Bone marrow (tissue), 2 donors: Measurements from ENCODE around the gene CKAP4.
A peak's percentile ranks its signal among the peaks of the same experiment; 100 is the strongest.
"Not testable (repeated sequence)": the region's sequence is repeated elsewhere in the genome, so short reads cannot be mapped to it uniquely, and the experiment has no call there.

Experiments
- DNase-seq, 2 donors: peaks; one replicate each; lab custom pipeline; 2025; lab: John Stamatoyannopoulos, UW

CKAP4 gene, protein sequence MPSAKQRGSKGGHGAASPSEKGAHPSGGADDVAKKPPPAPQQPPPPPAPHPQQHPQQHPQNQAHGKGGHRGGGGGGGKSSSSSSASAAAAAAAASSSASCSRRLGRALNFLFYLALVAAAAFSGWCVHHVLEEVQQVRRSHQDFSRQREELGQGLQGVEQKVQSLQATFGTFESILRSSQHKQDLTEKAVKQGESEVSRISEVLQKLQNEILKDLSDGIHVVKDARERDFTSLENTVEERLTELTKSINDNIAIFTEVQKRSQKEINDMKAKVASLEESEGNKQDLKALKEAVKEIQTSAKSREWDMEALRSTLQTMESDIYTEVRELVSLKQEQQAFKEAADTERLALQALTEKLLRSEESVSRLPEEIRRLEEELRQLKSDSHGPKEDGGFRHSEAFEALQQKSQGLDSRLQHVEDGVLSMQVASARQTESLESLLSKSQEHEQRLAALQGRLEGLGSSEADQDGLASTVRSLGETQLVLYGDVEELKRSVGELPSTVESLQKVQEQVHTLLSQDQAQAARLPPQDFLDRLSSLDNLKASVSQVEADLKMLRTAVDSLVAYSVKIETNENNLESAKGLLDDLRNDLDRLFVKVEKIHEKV

DNA sequence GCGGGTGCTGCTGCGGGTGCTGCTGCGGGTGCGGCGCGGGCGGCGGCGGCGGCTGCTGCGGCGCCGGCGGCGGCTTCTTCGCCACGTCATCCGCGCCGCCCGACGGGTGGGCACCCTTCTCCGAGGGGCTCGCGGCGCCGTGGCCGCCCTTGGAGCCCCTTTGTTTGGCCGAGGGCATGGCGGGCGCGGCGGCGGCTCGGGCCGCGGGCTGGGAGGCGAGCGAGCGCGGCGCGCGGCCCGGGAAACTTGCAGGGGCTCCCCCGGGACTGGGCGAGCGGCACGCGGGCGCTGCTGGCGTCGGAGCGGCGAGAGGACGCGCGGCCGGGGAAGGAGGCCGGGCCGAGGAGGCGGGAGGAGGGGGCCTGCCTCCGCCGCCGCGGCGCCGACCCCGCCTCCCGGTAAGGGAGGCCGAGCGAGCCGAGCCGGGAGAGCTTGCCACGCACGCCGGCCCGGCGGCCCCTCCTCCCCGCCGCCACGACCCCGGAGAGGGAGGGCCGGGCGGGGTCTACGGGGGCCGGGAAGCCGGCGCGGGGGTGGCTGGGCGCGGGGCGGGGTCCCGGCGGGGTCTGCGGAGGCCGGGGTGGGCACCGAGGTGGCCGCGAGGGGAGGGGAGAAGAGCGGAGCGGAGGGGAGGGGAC lies at the start of gene CKAP4:
Gene CKAP4, minus strand, starts transcription at position 347 of the 638 bp plus-strand sequence. Its CDS starts 169 bp downstream, at position 178.
- DNase-seq: no peak

DNA sequence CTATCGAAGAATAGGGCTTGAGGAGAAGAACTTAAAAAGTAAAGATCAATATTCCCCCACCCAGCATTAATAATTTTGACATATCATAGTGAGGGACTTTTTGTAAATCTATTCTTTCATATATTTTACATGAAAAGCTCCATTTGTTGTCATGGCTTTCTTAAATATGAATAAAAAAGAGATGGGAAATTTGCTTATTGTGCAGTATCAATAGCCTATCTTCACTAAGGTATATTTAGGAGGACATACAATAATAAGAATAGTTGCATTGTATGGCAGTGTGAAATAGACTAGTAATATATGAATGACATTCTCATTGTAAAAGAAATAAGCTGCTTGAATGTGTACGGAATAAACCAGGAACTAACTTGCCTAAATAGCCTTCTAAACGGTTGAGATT lies 49.3 kb upstream of the CKAP4 start:
- no peak for DNase-seq

DNA sequence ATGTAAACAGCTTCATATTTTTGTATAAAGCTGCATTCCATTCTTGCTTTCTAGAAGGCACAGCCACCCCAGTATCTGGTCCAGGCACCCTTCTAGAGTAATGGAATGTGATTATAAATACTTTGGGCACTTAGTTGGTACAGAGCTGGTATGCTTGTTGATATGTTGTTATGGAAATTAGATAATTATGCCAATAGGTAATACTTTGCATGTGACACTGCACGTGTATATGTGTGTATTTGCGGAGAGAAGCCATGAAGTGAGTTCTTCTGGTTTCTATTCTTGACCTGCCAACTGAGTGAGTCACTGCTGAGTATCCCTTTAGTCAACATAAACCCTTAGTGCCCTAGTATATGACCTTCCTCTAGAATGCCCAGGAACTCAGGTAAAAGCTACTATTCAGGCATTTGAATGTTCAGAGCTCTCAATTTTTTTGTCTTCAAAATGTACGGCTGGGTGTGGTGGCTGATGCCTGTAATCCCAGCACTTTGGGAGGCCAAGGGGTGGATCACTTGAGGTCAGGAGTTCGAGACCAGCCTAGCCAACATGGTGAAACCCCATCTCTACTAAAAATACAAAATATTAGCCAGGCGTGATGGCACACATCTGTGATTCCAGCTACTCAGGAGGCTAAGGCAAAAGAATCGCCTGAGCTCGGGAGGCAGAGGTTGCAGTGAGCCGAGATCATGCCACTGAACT lies 48.5 kb upstream of the CKAP4 start:
- no peak for DNase-seq

DNA sequence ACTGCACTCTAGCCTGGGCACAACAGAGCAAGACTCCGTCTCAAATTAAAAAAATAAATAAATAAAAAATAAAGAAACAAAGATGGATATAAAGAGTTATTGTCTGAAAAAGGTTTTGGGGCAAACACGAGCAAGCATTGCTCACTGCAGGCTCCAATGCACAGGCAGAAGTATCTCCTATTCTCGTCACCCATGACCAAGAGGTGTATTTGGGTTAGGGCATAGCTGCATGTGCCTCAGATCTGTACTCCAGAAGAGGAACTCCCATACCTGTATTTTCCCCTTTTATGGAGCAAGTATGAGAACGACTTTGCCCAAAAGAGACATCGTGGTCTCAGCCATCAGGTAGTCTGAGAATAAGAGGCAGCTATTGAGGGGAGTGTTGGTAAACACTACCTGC lies 44.5 kb upstream of the CKAP4 start:
- no peak for DNase-seq

DNA sequence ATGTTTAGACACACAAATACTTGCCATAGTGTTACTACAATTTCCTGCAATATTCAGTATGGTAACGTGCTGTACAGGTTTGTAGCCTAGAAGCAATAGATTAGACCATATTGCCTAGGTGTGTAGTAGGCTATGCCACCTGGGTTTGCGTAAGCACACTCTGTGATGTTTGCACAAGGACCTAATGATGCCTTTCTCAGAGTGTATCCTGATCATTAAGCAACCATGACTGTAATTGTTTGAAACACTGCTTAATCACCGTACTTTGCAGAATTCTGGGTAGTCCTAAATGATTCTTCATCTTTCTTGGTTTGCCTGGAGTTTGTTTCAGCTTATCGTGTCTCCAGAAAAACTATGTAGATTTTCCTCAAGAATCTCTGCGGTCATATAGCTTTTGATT lies 43.5 kb upstream of the CKAP4 start:
- no peak for DNase-seq

DNA sequence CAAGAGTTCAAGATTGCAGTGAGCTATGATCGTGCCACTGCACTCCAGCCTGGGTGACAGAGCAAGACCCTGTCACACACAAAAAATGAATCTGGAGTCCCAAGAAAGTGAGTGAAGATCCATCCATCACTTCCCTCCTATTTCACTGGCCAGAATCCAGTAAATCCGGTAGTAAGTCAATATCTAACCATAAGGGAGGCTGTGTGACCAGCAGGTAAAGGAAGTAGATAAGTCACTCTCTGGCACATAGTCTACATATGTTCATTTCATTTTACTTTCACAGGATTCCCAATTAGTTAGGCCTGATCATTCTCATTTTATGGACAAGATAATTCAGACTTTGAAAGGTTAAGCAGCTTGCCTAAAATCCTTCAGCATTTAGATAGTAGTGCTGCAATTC lies 42.8 kb upstream of the CKAP4 start:
- DNase-seq: no peak

DNA sequence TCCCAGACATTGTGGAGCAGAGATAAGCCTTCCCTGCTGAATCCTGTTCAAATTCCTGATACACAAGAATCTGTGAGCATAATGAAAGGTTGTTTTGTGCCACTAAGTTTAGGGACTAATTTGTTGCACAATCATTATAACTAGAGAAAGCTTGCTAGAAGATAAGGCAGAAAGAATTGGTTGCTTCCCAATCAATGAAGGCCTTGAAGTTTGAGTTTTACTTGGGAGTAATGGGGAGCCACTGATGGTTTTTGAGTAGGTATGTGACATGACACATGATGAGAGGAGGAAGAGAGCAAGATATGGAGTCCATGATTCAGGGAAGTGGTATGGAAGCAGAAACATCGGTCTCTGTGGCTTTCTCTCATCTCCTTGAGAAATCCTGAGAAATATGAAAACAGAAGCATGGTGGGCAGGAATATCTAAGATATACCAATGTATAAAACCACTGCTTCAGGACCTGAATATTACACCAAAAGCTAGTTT lies 41.4 kb upstream of the CKAP4 start:
- no peak for DNase-seq

DNA sequence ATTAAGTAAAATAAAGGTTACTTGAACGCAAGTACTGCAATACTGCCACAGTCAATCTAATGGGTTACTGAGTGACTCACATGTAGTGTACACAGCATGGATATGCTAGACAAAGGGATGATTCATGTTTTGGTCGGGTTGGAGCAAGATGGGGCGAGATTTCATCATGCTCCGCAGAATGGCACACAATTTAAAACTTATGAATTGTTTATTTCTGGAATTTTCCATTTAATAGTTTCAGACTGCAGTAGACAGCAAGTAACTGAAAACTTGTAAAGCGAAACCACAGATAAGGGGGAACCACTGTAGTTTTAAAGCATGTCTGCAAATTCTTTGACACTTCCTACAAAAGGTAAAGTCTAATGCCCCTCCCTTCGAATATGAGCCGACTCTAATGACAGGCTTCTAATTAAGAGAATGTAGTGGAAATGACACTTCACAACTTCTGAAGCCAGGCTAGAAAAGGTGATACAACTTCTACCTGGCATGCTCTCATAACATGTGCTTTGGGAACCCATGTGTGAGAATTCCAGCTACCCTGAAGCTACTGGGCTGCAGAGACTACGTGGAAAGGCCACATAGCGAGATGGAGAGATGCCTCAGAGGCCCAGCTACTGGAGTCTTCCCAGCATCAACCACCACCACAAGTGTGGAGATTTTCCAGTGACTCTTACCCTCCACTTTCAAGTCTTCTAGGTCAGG lies 40.8 kb upstream of the CKAP4 start:
- DNase-seq: no peak

DNA sequence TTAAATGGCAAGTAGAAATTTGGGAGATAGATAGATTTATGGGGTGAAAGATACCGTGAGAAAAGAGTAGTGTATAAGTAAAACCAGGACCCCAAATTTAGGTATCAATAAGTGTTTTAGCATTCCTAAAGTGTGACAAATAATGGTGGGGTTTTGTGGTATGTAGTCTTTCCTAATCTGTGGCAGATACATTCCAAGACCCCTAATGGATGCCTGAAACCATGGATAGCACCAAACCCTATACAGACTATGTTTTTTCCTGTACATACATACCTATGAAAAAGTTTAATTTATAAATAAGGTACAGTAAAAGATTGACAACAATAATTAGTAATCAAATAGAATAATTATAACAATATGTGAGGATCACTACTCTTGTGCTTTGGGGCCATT lies 40.3 kb upstream of the CKAP4 start:
- DNase-seq: no peak

DNA sequence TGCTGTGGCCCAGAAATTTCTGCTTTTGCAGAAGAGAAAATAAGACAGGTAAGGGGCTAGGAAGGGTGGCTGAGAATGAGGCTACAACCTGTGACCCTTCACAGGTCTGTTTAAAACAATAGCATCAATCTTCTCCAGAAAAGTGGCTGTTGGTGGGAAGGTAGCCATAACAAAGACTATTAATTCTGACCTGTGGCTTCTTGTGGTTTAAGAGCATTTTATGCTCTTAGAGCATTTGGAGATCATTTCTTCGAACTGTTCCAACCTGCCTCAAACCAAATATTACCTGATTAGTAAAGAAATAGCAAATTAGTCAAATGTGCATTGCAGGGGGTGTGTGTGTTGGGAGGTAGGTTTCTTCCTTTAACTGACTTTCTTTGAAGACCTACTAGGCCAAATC lies 39.5 kb upstream of the CKAP4 start:
- DNase-seq: no peak

DNA sequence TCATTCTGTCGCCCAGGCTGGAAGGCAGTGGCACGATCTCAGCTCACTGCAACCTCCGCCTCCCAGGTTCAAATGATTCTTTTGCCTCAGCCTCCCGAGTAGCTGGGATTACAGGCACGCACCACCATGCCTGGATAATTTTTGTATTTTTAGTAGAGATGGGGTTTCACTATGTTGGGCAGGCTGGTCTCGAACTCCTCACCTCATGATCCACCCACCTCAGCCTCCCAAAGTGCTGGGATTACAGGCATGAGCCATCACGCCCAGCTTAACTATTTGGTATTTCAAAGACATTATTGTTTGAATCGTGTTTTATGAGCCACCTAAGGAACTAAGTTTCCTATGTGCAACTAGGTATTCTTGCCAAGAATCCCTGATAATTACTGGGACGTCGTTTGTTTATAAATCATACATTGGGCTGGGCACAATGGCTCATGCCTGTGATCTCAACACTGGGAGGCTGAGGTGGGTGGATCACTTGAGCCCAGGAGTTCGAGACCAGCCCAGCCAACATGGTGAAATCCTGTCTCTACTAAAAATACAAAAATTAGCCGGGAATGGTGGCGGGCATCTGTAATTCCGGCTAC lies 38.8 kb upstream of the CKAP4 start:
- not testable (repeated sequence) for DNase-seq

DNA sequence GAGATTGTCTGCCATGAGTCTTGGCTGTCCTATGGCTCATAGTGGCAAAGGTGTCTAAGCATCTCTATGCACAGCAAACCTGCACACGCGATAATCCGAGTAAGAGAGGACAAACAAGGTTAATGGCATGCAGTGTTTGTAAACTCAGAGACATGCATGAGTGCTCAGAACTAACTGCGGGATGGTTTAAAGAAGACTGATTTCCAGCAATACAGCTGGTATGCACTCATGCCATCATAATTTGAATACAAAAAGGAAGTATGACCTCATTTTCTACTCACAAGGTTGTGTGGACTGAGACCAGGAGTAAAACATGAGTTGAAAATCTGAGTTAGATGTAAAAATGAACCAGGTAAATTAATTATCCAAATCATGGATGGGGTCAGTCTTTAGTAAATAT lies 38.2 kb upstream of the CKAP4 start:
- no peak for DNase-seq

DNA sequence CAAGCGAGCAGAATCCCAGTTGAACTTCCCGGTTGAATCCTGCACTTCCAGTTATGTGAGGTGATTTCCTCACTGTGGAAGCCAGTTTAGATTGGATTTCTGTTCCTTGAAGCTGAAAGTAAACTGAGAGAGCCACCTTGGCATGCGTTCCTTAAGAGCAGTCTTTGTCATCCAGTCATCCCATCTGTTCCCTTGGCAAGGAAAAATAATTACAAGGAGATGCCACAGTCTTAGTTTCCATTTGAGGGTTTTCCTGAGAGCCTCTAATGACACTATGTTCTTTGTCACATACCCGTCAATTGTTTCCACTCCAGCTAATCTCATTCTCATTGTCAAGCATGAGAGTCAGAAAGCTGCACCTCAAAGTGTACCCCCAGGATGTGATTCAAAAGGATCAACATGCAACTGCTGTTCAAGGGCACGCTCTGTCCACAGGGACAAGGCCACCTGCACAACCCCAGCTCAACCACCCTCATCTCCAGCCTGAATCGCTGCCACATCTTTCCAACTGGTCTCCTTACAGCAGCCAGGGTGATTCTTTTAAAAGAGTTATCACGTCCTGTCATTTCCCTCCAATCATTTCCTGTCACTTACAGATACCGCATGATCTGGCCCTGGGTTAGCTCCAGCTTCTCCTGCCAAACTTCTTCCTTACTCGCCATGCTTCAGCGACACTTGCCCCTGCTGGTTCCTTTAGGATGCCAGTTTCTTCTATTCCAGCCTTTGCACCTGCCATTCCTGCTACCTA lies 36.7 kb upstream of the CKAP4 start:
- no peak for DNase-seq

DNA sequence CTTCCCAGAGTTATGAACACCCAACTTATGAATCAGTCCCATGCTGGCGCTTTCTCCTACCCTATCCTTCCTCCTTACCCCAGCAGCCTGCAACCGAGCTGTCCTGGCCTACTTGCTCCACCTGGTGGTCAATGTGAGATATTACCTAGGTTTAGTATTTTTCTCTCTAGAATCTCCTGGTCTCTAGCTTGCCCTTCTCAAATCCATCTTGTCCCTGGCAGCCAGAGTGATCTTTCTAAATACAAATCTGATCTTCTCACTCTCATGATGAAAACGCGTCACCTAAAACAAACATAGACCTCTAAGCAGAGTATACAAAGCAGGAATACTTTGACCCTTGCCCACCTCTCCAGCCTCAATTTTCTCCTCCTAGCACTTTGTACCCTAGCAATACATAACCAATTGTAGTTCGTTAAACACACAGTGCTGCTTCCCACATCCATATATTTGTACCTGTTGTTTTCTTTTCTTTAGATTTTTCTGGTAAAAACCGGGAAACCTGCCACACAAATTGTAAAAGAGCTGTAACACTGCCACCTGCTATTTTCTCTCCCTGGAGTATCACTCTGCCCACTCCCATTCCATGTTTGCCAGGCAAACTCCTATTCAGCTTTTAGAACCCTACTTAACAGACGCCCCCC lies 34.8 kb upstream of the CKAP4 start:
- peak; percentile 12 to 35 for DNase-seq

DNA sequence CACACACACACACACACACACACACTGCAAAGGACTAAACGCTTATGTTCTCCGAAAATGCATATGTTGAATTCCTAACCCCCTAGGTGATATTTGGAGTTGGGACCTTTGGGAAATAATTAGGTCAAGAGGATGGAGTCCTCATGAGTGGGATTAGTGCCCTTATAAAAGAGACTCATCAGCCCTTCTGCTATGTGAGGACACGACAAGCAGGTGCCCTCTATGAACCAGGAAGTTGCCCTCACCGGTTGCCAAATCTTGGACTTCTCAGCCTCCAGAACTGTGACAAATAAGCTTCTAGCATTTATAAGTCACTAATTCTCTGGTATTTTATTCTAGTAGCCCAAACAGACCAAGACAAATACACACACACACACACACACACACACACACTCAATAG lies 34.0 kb upstream of the CKAP4 start:
- no peak for DNase-seq

DNA sequence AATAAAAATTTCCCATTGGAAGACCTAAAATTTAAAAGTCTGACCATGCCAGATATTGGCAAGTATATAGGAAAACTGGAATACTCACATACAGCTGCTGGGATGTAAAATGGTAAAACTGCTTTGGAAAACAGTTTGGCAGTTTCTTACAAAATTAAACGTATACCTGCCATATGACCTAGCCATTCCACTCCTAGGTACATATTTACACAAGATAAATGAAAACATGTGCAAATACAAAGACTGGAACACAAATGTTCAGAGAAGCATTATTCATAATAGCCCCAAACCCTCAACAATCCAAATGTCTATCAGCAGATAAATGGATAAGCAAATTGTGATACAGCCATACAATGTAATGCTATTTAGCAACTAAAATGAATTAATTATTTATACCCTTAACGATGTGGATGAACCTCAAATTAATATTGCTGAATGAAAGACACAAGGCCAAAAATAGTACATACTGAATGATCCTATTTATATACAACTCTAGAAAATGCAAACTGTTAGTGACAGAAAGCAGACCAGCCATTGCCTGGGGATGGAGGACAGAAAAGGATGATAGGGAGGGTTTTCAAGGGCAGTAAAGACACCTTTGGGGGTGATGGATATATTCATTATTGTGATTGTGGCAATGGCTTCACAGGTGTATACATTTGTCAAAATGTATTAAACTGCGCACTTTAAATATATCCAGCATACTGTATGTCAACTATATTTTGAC lies 33.4 kb upstream of the CKAP4 start:
- no peak for DNase-seq

DNA sequence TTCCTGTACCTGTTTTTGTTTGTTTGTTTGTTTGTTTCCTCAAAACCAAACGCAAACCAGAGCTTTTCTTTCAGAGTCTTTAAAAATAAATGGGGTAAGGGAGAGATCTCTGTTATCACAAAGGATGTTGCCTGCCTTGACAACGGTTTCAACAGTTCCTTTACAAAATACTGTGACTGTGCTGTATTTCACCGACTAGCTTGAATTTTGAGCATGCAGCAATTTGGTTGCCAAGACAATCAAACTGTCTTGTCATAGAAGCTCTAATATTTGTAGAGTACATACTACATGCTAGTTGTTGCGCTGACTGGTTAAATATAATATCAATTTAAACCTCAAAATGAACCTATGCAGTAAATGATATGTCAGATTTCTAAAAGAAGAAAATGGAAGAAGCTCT lies 32.3 kb upstream of the CKAP4 start:
- no peak for DNase-seq

DNA sequence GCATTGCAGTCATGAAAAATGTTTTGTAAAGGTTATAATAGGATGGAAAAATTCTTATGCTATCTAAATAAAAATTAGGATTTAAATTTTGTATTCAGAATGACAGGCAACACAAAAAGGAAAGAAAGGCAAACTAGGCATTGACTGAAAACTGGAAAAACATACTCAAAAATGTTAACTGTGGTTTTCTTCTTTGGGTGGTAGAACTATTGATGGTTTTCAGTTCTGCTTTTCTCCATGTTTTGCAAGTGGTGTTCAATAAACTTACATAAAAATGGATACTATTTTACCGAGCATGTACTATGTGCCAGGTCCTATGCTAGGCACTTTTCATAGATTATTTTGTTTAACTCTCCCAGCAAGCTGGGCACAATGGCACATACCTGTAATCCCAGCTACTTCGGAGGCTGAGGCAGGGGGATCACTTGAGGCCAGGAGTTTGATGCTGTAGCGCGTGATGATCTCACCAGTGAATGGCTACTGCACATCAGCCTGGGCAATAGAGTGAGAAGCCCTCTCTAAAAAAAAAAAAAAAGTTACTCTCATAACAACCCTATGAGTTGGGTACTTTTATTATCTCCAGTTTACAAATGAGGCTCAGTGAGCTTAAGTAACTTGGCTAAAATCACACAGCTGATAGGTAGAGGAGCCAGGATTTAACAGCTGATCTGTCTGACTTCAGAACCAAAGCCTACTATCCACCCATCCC lies 28.4 kb upstream of the CKAP4 start:
- DNase-seq: no peak

DNA sequence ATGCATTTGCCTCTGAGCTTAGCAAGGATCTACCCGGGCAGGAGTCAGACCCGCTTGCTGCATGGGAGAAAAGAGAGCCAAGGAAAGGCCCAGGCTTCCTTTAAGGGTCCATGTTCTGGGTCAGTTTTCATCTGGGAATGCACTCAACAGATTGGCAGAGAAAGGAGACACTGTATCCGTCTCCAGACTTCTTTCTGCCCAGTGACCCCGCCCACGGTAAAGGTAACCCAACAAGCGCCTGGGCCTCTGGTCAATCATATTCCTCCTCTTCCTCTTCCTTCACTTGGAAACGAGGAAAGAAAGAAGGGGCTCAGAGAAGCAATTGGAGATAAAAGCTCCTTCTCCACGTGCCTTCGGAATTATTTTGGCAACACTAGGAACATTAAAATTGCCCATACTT lies 27.6 kb upstream of the CKAP4 start:
- DNase-seq: no peak
